ENCODE data around the gene ATP2A3.
A peak's percentile ranks its signal among the peaks of the same experiment; 100 is the strongest.

ATP2A3 gene

DNA sequence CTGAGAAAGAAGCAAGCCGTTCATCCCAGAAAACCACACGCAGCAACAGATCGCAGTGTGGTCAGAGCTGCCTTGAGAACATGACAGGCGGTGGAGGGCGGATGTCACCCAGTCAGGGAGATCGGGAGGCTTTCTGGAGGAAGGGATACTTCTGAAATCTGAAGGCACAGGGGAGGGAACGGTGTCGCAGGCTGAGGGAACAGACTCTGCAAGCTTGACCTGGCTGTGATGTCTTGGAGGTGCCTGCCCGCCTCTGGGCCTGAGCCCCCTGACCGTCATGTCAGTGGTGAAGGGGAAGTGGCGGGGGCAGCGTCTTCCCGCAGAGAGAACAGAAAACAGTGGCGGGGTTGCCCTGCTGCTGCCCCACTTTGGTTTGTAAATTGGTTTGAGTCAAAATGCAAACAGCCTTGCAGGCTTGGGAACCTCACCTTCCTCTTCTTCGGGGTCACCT lies 8.1 kb upstream of the ATP2A3 start:
- DNase-seq: no peak

DNA sequence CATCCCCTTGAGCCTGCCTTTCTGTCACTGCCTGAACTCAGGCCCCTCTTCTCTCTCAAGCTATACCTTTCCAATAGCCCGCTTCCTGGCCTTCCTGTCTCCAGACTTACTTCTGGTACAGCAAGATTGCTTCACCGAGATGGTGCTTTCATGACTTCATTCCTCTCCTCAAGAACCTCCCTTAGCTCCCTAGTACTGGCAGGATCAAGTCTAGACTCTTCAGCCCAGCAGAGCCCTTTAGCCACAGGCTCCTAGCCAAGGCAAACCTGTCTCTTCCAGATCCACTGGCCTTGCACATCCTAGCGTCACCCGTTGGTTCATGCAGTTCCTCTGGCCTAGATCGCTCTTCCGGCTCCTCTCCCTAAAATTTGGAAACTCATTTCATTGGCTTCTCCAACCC lies 6.4 kb upstream of the ATP2A3 start:
- no peak for DNase-seq

DNA sequence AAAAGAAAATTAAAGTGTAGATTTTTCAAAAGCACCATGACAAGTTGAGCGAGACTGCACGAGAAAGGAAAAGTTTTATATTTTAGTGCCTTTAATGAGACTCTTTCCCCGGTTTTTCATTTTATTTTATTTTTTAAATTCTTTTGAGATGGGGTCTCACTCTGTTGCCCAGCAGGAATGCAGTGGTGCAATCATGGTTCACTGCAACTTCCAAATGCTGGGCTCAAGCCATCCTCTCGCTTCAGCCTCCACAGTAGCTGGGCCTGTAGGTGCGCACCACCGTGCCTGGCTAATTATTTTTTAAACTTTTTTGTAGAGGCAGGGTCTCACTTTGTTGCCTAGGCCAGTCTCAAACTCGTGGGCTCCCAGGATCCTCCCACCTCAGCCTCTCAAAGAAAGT lies 5.7 kb upstream of the ATP2A3 start:
- no peak for DNase-seq

GRCh38 chr17:3968886-3969524 lies 4.8 kb upstream of the ATP2A3 start:
- peak; percentile 93 for DNase-seq

DNA sequence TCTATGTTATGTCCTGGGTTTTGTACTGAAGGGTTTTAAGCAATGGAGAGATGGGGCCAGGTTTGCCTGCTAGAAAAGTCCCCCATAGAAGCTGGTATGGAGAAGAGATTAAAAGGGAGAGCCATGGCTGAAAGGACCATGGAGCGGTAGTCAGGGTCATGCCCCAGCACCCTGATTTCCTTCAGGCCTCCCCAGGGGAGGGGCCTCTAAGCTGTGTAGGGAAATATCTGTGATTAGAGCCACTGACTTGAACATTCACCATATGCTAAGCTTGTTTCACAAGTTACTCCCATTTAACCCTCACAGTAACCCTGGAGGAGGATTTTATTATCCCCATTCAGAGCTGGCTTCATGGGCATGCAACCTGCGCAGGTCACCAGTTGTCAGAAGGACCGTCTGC lies 3.8 kb upstream of the ATP2A3 start:
- DNase-seq: no peak

- no peak for DNase-seq
Measured at GRCh38 chr17:3966720-3967363, 2.6 kb upstream of the ATP2A3 start.

- peak; percentile 99 for DNase-seq
Measured at GRCh38 chr17:3965118-3965800, 1.0 kb upstream of the ATP2A3 start.

GRCh38 chr17:3963237-3964201 lies 718 bp downstream of the ATP2A3 start:
- peak; percentile 88 for DNase-seq

DNA sequence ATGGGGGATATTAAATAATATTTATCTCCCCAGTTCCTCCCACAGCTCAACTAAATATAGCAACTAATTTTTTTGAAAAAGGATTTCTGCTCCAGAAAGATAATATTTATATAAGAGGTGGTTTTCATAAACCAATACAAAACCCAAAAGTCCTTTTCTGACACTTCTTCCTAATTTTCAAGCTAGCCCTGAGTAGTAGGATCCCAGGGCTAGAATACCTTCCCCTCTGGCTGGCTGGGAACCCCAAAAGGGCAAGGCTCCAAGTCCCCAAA lies 1.3 kb downstream of the ATP2A3 start:
- DNase-seq: no peak

- DNase-seq: no peak
Measured at GRCh38 chr17:3962217-3962964, 1.8 kb downstream of the ATP2A3 start.

- peak; percentile 45 for DNase-seq
Measured at GRCh38 chr17:3961564-3962047, 2.6 kb downstream of the ATP2A3 start.

DNA sequence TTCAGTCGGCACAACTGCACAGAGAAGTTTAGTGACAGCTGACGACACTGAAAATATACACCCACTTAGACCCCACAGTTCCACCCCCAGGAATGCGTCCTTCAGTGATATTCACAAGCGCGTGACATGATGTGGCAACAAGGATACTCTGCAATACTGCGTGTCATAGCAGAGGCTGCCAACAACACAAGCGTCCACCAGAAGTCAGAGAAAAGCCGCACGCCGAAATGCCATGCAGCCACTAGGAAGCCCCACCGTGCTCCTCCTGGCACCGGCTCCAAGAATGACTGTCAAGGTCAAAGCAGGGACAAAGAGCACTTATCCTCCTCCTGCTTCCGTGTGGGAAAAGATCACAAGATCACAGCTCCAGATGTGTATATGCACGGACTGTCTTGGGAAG lies 3.5 kb downstream of the ATP2A3 start:
- no peak for DNase-seq

GRCh38 chr17:3959921-3960601 lies 4.2 kb downstream of the ATP2A3 start:
- no peak for DNase-seq

- no peak for DNase-seq
Measured at GRCh38 chr17:3959295-3959899, 4.8 kb downstream of the ATP2A3 start.

GRCh38 chr17:3957735-3958599 lies 6.3 kb downstream of the ATP2A3 start:
- DNase-seq: no peak

- DNase-seq: no peak
Measured at GRCh38 chr17:3956983-3957382, 7.3 kb downstream of the ATP2A3 start.

DNA sequence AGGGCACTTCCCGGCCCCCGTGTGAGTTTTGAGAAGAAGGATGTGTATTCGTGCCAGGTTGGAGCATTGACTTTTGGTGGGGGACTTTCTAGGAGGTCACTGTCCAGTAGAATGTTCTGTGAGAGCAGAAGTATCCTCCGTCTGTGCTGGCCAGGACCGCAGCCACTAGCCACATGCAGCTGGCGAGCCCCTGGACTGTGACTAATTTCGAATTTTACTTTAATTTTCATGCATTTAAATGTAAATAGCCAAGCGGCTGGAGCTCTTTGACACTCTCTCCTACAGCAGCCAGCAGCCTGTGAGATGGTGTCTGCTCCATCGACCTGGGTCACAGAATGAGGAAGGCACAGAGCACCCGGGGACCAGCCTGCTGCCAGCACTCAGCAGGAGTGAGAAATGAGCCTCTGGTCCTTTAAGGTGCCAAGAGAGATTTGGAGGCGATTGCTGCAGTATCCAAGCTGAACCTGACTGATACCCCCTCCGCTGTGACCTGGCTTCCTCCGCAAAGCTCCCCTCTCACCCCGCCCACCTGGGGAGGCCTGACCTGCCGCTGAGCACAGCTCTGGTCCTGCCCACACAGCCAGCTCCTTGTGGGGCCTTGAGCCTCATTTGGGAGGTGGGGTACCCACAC lies 7.8 kb downstream of the ATP2A3 start:
- peak; percentile 38 for DNase-seq

- DNase-seq: no peak
Measured at GRCh38 chr17:3955673-3955988, 8.6 kb downstream of the ATP2A3 start.

- DNase-seq: no peak
Measured at GRCh38 chr17:3954976-3955672, 9.1 kb downstream of the ATP2A3 start.

Measured in hematopoietic multipotent progenitor cell treated with erythropoietin and hydrocortisone succinate and interleukin-3 and kit ligand, for 6 days (in vitro differentiated cells).